Panc1 (cell line): ENCODE measurements around the gene IL4. TPM values are rescaled to one million over a fixed set of nuclear protein-coding genes. Genes with fewer than 3 reads are reported as not detected.

Source experiments
- ATAC-seq: fragments of 200-7000 bp; cut with Tn5 transposase; 2 replicates; pipeline ENCODE4 v1.9.1; 2020; ENCODE audit warnings: mild to moderate bottlenecking, moderate library complexity
- BruUV-seq: library from RNA; stranded (reverse); fragments of 400-500 nt; replicated peaks from 2 replicates; lab custom pipeline; 2021; lab: Mats Ljungman, UMichigan
- CTCF ChIA-PET: fragments of 300-600 bp; sonication (Branson Sonifier 250); formaldehyde crosslinking; loops from one replicate; lab custom pipeline; 2022; ENCODE audit warnings: antibody characterized with exemption; lab: Charles Lee
- POLR2A ChIA-PET: fragments of 300-600 bp; sonication (Branson Sonifier 250); formaldehyde crosslinking; loops from one replicate; lab custom pipeline; 2022; ENCODE audit warnings: antibody characterized with exemption; lab: Charles Lee
- DNase-seq: peaks from one replicate; pipeline ENCODE4 v3.0.0-alpha.2; 2010; ENCODE audit warnings: low read depth, low spot score
- H3K27ac ChIP-seq: 2 replicates; pipeline ENCODE4 v1.5.1; 2011; ENCODE audit warnings: mild to moderate bottlenecking, low read length, inconsistent platforms
- H3K27me3 ChIP-seq: fragments of 200-500 bp; sonication (Bioruptor generic); 2 replicates; pipeline ENCODE4 v1.6.0; 2014; ENCODE audit warnings: low read length, inconsistent platforms; ENCODE audit not compliant: control insufficient read depth, insufficient read depth
- H3K36me3 ChIP-seq: fragments of 200-500 bp; sonication (Bioruptor generic); 2 replicates; pipeline ENCODE4 v1.5.1; 2014; ENCODE audit warnings: inconsistent platforms, mild to moderate bottlenecking, low read length, moderate library complexity; ENCODE audit not compliant: control insufficient read depth, insufficient read depth
- H3K4me1 ChIP-seq: 2 replicates; pipeline ENCODE4 v1.5.1; 2011; ENCODE audit warnings: inconsistent platforms, mild to moderate bottlenecking, low read length, moderate library complexity; ENCODE audit not compliant: control insufficient read depth, insufficient read depth
- H3K4me3 ChIP-seq, 2 experiments: 2 replicates each; pipeline ENCODE4 v1.5.1; 2011 to 2012; ENCODE audit warnings: low read depth in 2 of 2, low read length in 2 of 2, mild to moderate bottlenecking in 2 of 2, inconsistent platforms in 1 of 2, moderate library complexity in 1 of 2
- H3K9me3 ChIP-seq: fragments of 200-500 bp; sonication (Bioruptor generic); 2 replicates; pipeline ENCODE4 v1.5.1; 2014; ENCODE audit warnings: low read depth, mild to moderate bottlenecking, inconsistent platforms, low read length, moderate library complexity; ENCODE audit not compliant: control insufficient read depth, insufficient read depth
- CTCF ChIP-seq: fragments of 450-650 bp; IDR thresholded peaks from 2 replicates; pipeline ENCODE4 v1.5.1; 2017; ENCODE audit warnings: mild to moderate bottlenecking
- POLR2AphosphoS5 ChIP-seq: IDR thresholded peaks from 2 replicates; pipeline ENCODE4 v1.6.1; 2012; ENCODE audit warnings: mild to moderate bottlenecking, low read depth, low read length, moderate library complexity
- REST ChIP-seq, 2 experiments: IDR thresholded peaks; 2 replicates each; pipeline ENCODE4 v1.6.1; 2011 to 2012; ENCODE audit warnings: low read depth in 2 of 2, control low read depth in 1 of 2, low read length in 1 of 2, mild to moderate bottlenecking in 1 of 2, moderate library complexity in 1 of 2; ENCODE audit not compliant: insufficient read depth in 1 of 2
- SIN3A ChIP-seq: IDR thresholded peaks from 2 replicates; pipeline ENCODE4 v1.6.1; 2012; ENCODE audit warnings: low read depth, mild to moderate bottlenecking, low read length, moderate library complexity, borderline replicate concordance; ENCODE audit not compliant: insufficient read depth
- TCF7L2 ChIP-seq: IDR thresholded peaks from 2 replicates; pipeline ENCODE4 v1.6.1; 2011; ENCODE audit warnings: mild to moderate bottlenecking, low read depth, low read length, inconsistent platforms
- in situ Hi-C: cut with HindIII; loops from 2 replicates; pipeline ENCODE4 v1.10.0; 2016; ENCODE audit warnings: low sequenced_read_pairs, low pct_unique_long_range_greater_than_20kb
- intact Hi-C: fragments of 100-400 bp; cut with micrococcal nuclease; formaldehyde crosslinking; loops from one replicate; pipeline ENCODE4 v1.10.0; 2022; ENCODE audit not compliant: unreplicated experiment
- total RNA-seq: library from RNA; stranded (reverse); gene quantifications from one replicate; pipeline ENCODE4 v1.2.1, GENCODE V29; 2021; ENCODE audit not compliant: unreplicated experiment

The IL4 gene
- total RNA-seq, 1 experiment from 2014 or later: not detected

DNA sequence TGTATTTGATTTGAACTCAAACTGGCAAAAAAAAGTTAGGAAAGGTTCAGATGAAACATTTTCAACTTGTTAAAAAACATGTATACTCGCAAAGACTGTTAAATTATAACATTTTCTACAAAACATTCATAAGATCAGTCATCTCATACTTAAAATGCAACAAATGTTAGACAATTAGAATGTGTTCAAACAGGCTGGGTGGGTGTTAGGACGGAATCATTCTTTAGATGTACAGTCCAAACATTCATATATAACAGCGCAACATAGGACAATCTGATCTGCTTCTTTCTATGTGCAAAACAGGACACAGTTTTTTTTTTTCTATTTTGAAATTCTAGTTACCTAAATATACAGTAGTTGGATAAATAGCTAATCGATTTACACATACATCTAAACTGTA lies 22.2 kb downstream of the IL4 start:
- POLR2A ChIA-PET: interaction anchor here (0.7 kb wide), 1 partner anchor 259 kb away, joined by 3 read pairs; no protein-coding TSS in a partner anchor
- Histone ChIP-seq H3K27ac (no peak overlapping the region), H3K36me3 (peaks cover 7% of the 10 kb centered on the region; the same call in 1 of the 2 replicates), H3K9me3 (no peaks in the 10 kb centered on the region), H3K4me1 (no peaks in the 10 kb centered on the region), H3K27me3 (no peaks in the 10 kb centered on the region), H3K4me3 (no peak overlapping the region)
- CTCF ChIA-PET: no interaction called here
- ATAC-seq: no peak
- intact Hi-C loops (no loop called here), in situ Hi-C loops (no loop called here)
- BruUV-seq: no TSS peak
- no peak for DNase-seq
- no peak for TF ChIP-seq POLR2AphosphoS5
- TF ChIP-seq CTCF: no peak
- no peak for TF ChIP-seq REST (IDR thresholded peaks at IDR 0.05; ENCODE audit: insufficient read depth in 1 of 2, low read depth in 2 of 2, low read length in 1 of 2)
- TF ChIP-seq SIN3A: no peak
- TF ChIP-seq TCF7L2: no peak

GRCh38 chr5:132704875-132705274 lies 31.1 kb downstream of the IL4 start:
- POLR2A ChIA-PET: no interaction called here
- Histone ChIP-seq H3K27ac (no peak overlapping the region), H3K36me3 (peaks cover 16% of the 10 kb centered on the region; the same call in 1 of the 2 replicates), H3K4me3 (no peak overlapping the region), H3K4me1 (no peaks in the 10 kb centered on the region), H3K9me3 (no peaks in the 10 kb centered on the region), H3K27me3 (no peaks in the 10 kb centered on the region)
- TF ChIP-seq TCF7L2 (no peak), POLR2AphosphoS5 (no peak), REST (IDR thresholded peaks at IDR 0.05; ENCODE audit: insufficient read depth in 1 of 2, low read depth in 2 of 2, low read length in 1 of 2) (no peak), CTCF (no peak), SIN3A (no peak)
- DNase-seq (no peak), ATAC-seq (no peak)
- in situ Hi-C loops (no loop called here), intact Hi-C loops (no loop called here)
- BruUV-seq: no TSS peak
- CTCF ChIA-PET: no interaction called here
